Measurements from ENCODE around the gene C20orf144. TPM values are rescaled to one million over a fixed set of nuclear protein-coding genes. Genes with fewer than 3 reads are reported as not detected.
A peak's percentile ranks its signal among the peaks of the same experiment; 100 is the strongest.
"Not testable (repeated sequence)": the region's sequence is repeated elsewhere in the genome, so short reads cannot be mapped to it uniquely, and the experiment has no call there.

Gene C20orf144
- total RNA-seq, 1 donor from 2014 or later, result 0.09 TPM

GRCh38 chr20:33646191-33646590 is 15.9 kb upstream of the C20orf144 start:
- H3K36me3 Mint-ChIP-seq, result peaks cover 23% of the 10 kb centered on the region
- peaks cover 34% of the 10 kb centered on the region for H3K4me1 Mint-ChIP-seq
- no peak overlapping the region for H3K4me3 Mint-ChIP-seq
- H3K9me3 Mint-ChIP-seq, result no peaks in the 10 kb centered on the region
- DNase-seq (ENCODE audit: low spot score in 2 of 2, unreplicated experiment in 2 of 2), result no peak
- no peak overlapping the region for H3K27ac Mint-ChIP-seq
- H3K27me3 Mint-ChIP-seq (ENCODE audit: low read depth), result no peaks in the 10 kb centered on the region
- TF ChIP-seq CTCF (IDR thresholded peaks at IDR 0.05; ENCODE audit: unreplicated experiment), result no peak

GRCh38 chr20:33646959-33647602 is 15.0 kb upstream of the C20orf144 start:
- peaks cover 43% of the 10 kb centered on the region for H3K4me1 Mint-ChIP-seq
- not testable (repeated sequence) for DNase-seq (ENCODE audit: low spot score in 2 of 2, unreplicated experiment in 2 of 2)

GRCh38 chr20:33647603-33648395 is 14.3 kb upstream of the C20orf144 start:
- H3K4me3 Mint-ChIP-seq, result no peak overlapping the region
- H3K9me3 Mint-ChIP-seq, result no peaks in the 10 kb centered on the region
- DNase-seq (ENCODE audit: low spot score in 2 of 2, unreplicated experiment in 2 of 2), result no peak
- peaks cover 21% of the 10 kb centered on the region for H3K36me3 Mint-ChIP-seq
- peaks cover 48% of the 10 kb centered on the region for H3K4me1 Mint-ChIP-seq
- no peak for TF ChIP-seq CTCF (IDR thresholded peaks at IDR 0.05; ENCODE audit: unreplicated experiment)
- H3K27me3 Mint-ChIP-seq (ENCODE audit: low read depth), result no peaks in the 10 kb centered on the region
- peak overlapping the region; percentile 77 for H3K27ac Mint-ChIP-seq

More at GRCh38 chr20:33646959-33647602, 15.0 kb upstream of the C20orf144 start:
- peaks cover 21% of the 10 kb centered on the region for H3K36me3 Mint-ChIP-seq
- H3K9me3 Mint-ChIP-seq; H3K27me3 Mint-ChIP-seq (ENCODE audit: low read depth); H3K27ac Mint-ChIP-seq; H3K4me3 Mint-ChIP-seq: not testable (repeated sequence)

- H3K27me3 Mint-ChIP-seq (ENCODE audit: low read depth), result no peaks in the 10 kb centered on the region
- H3K27ac Mint-ChIP-seq, result no peak overlapping the region
- H3K9me3 Mint-ChIP-seq, result no peaks in the 10 kb centered on the region
- no peak overlapping the region for H3K4me3 Mint-ChIP-seq
- H3K36me3 Mint-ChIP-seq, result peaks cover 21% of the 10 kb centered on the region
- TF ChIP-seq CTCF (IDR thresholded peaks at IDR 0.05; ENCODE audit: unreplicated experiment), result no peak
- peaks cover 55% of the 10 kb centered on the region for H3K4me1 Mint-ChIP-seq
- no peak for DNase-seq (ENCODE audit: low spot score in 2 of 2, unreplicated experiment in 2 of 2)
Measured at GRCh38 chr20:33648396-33649004, 13.6 kb upstream of the C20orf144 start.

GRCh38 chr20:33649201-33649681 is 12.9 kb upstream of the C20orf144 start:
- TF ChIP-seq CTCF (IDR thresholded peaks at IDR 0.05; ENCODE audit: unreplicated experiment), result no peak
- DNase-seq (ENCODE audit: low spot score in 2 of 2, unreplicated experiment in 2 of 2), result no peak
- Mint-ChIP-seq H3K9me3 (no peaks in the 10 kb centered on the region), H3K27ac (peak overlapping the region; percentile 82), H3K4me1 (peaks cover 62% of the 10 kb centered on the region), H3K36me3 (peaks cover 21% of the 10 kb centered on the region), H3K4me3 (no peak overlapping the region), H3K27me3 (ENCODE audit: low read depth) (no peaks in the 10 kb centered on the region)
